ENCODE measurements around the gene MYOD1. TPM values are rescaled to one million over a fixed set of nuclear protein-coding genes. Genes with fewer than 3 reads are reported as not detected.

Gene MYOD1
- total RNA-seq, 2 experiments from 2014 or later: not detected

- POLR2A ChIA-PET: no interaction called here
- no peak overlapping the region for H3K4me3 Mint-ChIP-seq
- CTCF ChIA-PET: no interaction called here
- no peaks in the 10 kb centered on the region for H3K27me3 Mint-ChIP-seq
- DNase-seq: no peak
- no peaks in the 10 kb centered on the region for H3K4me1 Mint-ChIP-seq
- H3K36me3 Mint-ChIP-seq (ENCODE audit: low read depth): no peaks in the 10 kb centered on the region
- H3K9me3 Mint-ChIP-seq: no peaks in the 10 kb centered on the region
- H3K27ac Mint-ChIP-seq: no peak overlapping the region
Observed at GRCh38 chr11:17766590-17766989, 47.2 kb downstream of the MYOD1 start.

DNA sequence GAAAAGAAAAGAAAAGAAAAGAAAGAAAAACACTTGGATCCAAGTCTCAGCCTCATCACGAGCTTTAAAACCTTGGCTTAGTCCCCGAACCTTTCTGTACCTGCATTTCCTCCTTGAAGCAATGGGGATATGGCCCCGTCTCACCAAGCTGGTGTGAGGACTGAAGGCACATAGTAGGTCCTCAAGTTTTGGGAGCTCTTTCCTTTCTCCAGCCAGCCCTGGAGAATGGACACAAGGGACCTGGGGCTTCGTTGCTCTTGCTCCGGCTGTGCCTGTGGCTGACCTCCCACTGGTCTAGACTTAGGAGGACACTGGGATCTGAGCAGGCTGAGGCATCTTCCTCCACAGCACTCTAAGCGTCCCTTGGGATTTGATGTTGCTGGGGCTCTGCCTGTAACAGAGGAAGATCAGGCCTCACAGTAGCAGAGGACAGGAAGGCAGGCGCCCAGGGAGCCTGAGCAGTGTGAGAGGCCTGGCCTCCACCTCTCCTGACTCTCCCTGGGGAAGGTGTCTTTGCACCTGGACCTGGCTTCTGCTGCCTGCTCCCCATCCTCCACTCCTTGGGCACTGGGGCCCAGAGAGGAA, 48.0 kb downstream of the MYOD1 start:
- H3K36me3 Mint-ChIP-seq (ENCODE audit: low read depth): no peaks in the 10 kb centered on the region
- no peak overlapping the region for H3K4me3 Mint-ChIP-seq
- H3K27ac Mint-ChIP-seq: no peak overlapping the region
- ChIA-PET CTCF (no interaction called here), POLR2A (no interaction called here)
- no peak for DNase-seq
- no peaks in the 10 kb centered on the region for H3K4me1 Mint-ChIP-seq
- H3K9me3 Mint-ChIP-seq: no peaks in the 10 kb centered on the region
- H3K27me3 Mint-ChIP-seq: no peaks in the 10 kb centered on the region

- H3K27me3 Mint-ChIP-seq: no peaks in the 10 kb centered on the region
- CTCF ChIA-PET: interaction anchor here (1.7 kb wide), 1 partner anchor 8 kb away, joined by 6 read pairs; no protein-coding TSS in a partner anchor
- no peak overlapping the region for H3K4me3 Mint-ChIP-seq
Observed at GRCh38 chr11:17767914-17768313, 48.5 kb downstream of the MYOD1 start.

DNA sequence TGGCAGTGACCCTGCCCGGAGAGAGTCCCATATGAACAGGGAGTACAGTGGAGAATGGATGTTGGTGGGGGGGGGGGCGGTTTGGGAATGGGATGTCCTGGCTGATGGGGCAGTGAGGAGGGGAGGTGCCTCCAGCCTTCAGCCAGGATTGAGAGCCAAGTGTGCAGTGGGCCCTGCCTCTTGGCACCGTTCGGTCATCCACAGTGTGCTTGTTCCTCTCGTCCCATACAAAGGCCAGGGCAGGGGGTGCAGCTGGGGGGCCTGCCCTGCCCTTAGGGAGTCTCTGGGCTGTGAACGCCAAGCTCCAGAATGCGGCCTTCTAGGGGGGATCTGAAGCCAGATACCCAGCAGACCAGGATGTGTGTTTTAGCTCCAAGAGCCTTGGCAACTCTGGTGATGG, 49.2 kb downstream of the MYOD1 start:
- H3K4me1 Mint-ChIP-seq: no peaks in the 10 kb centered on the region
- no peaks in the 10 kb centered on the region for H3K27me3 Mint-ChIP-seq
- no peak overlapping the region for H3K4me3 Mint-ChIP-seq
- CTCF ChIA-PET: interaction anchor here (1.7 kb wide), 1 partner anchor 9 kb away, joined by 6 read pairs; no protein-coding TSS in a partner anchor
- no peaks in the 10 kb centered on the region for H3K9me3 Mint-ChIP-seq
- DNase-seq: no peak
- H3K36me3 Mint-ChIP-seq (ENCODE audit: low read depth): no peaks in the 10 kb centered on the region
- POLR2A ChIA-PET: no interaction called here
- no peak overlapping the region for H3K27ac Mint-ChIP-seq

More at GRCh38 chr11:17767914-17768313, 48.5 kb downstream of the MYOD1 start:
- Mint-ChIP-seq H3K27ac (no peak overlapping the region), H3K36me3 (ENCODE audit: low read depth) (no peaks in the 10 kb centered on the region), H3K9me3 (no peaks in the 10 kb centered on the region), H3K4me1 (no peaks in the 10 kb centered on the region)
- POLR2A ChIA-PET: no interaction called here
- no peak for DNase-seq

- no peak overlapping the region for H3K4me3 Mint-ChIP-seq
- ChIA-PET CTCF (interaction anchor here (1.7 kb wide), 1 partner anchor 10 kb away, joined by 6 read pairs; no protein-coding TSS in a partner anchor), POLR2A (no interaction called here)
- H3K36me3 Mint-ChIP-seq (ENCODE audit: low read depth): no peaks in the 10 kb centered on the region
- DNase-seq: no peak
- no peaks in the 10 kb centered on the region for H3K9me3 Mint-ChIP-seq
- H3K27me3 Mint-ChIP-seq: no peaks in the 10 kb centered on the region
- no peak overlapping the region for H3K27ac Mint-ChIP-seq
- H3K4me1 Mint-ChIP-seq: no peaks in the 10 kb centered on the region
Observed at GRCh38 chr11:17769218-17769617, 49.8 kb downstream of the MYOD1 start.

DNA sequence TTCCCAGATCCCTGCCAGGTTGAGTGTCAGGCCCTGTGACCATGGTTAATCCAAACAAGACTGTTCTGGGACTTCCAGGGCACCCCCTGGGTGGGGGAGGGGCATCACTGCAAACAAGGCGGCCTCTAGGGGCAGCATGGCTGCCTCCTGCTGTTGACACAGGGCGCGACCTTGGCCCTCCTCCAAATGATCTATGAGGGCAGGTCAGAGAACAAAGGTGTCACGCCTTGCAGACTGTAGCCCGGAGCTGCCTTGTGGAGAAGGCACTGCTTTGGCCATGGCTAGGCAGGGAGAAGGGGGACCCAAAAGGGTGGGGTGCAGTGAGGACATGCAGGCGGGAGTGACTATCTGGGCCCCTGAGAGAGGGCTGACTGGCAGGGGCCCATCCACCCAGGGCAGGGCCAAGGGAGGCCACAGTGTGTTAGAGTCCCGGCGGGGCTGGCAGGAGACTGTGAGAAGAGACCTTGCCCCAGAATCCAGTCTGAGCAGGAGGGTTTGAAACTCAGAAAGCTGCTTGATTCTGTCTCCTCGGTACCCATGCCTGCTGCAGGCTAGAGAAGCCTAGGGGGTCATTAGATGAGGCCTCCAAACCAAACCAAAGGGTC, 50.8 kb downstream of the MYOD1 start:
- CTCF ChIA-PET: interaction anchor here (0.6 to 1.0 kb wide), 2 partner anchors 24 to 79 kb away, joined by 3 read pairs; no protein-coding TSS in a partner anchor
- no peaks in the 10 kb centered on the region for H3K9me3 Mint-ChIP-seq
- H3K36me3 Mint-ChIP-seq (ENCODE audit: low read depth): no peaks in the 10 kb centered on the region
- POLR2A ChIA-PET: no interaction called here
- H3K27me3 Mint-ChIP-seq: no peaks in the 10 kb centered on the region
- no peaks in the 10 kb centered on the region for H3K4me1 Mint-ChIP-seq
- no peak for DNase-seq
- H3K4me3 Mint-ChIP-seq: no peak overlapping the region
- H3K27ac Mint-ChIP-seq: no peak overlapping the region

DNA sequence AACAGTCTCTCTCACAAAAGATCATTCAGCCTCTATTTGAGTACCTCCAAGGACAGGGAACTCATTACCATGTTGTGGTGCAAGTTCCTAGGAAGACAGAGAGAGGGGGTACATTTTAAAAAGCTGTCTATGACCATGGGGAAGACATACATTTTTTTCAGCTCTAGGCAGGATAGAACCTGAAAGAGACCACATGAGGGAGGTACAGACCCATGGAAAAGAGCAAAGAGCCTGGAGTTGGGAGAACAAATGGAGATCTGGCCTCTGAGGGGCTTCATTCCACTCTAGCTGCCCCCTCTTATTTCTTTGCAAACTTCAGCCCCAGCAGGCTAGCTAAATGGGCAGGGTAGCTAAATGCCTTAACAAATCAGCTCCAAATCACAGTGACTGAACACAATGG, 51.5 kb downstream of the MYOD1 start:
- no peaks in the 10 kb centered on the region for H3K27me3 Mint-ChIP-seq
- H3K4me3 Mint-ChIP-seq: no peak overlapping the region
- CTCF ChIA-PET: interaction anchor here (0.6 to 0.8 kb wide), 2 partner anchors 80 to 199 kb away, joined by 3 read pairs; no protein-coding TSS in a partner anchor
- POLR2A ChIA-PET: no interaction called here
- no peaks in the 10 kb centered on the region for H3K4me1 Mint-ChIP-seq
- H3K9me3 Mint-ChIP-seq: no peaks in the 10 kb centered on the region
- H3K36me3 Mint-ChIP-seq (ENCODE audit: low read depth): no peaks in the 10 kb centered on the region
- DNase-seq: no peak
- no peak overlapping the region for H3K27ac Mint-ChIP-seq

DNA sequence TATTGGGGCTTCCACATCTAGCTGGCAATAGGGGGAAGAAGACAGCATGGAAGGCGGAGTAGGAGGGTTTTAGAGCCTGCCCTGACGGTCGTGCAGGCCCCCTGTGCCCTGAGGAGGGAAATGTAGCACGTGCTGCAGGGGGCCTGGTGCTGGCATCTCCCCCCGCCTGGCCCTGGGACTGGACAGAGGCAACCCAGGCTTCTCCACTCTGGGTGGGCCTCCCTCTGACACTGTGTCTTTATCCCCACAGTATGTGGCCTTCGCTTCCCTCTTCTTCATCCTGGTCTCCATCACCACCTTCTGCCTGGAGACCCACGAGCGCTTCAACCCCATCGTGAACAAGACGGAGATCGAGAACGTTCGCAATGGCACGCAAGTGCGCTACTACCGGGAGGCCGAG, 52.0 kb downstream of the MYOD1 start:
- Mint-ChIP-seq H3K9me3 (no peaks in the 10 kb centered on the region), H3K27me3 (no peaks in the 10 kb centered on the region), H3K36me3 (ENCODE audit: low read depth) (no peaks in the 10 kb centered on the region), H3K4me1 (no peaks in the 10 kb centered on the region), H3K27ac (no peak overlapping the region), H3K4me3 (no peak overlapping the region)
- CTCF ChIA-PET: interaction anchor here (0.8 kb wide), 1 partner anchor 198 kb away, joined by 3 read pairs; no protein-coding TSS in a partner anchor
- DNase-seq: no peak
- POLR2A ChIA-PET: no interaction called here

Other genes starting within 250 kb of the MYOD1 start
- gene ABCC8, start 242.7 kb upstream of the MYOD1 start, total RNA-seq: not detected
- not detected for gene USH1C, start 175.2 kb upstream of the MYOD1 start, total RNA-seq
- gene OTOG, start 172.3 kb upstream of the MYOD1 start, total RNA-seq: not detected
- gene KCNC1, start 15.2 kb downstream of the MYOD1 start, total RNA-seq: not detected

Measured in activated CD4-positive, alpha-beta T cell treated with anti-CD3 and anti-CD28 coated beads, Interleukin-2, amount 10 ng/mL, durations not matched to agents 7 days and 5 days (primary cell).